ENCODE measurements around the gene PRTFDC1. TPM values are rescaled to one million over a fixed set of nuclear protein-coding genes. Genes with fewer than 3 reads are reported as not detected.
A peak's percentile ranks its signal among the peaks of the same experiment; 100 is the strongest.

PRTFDC1 gene
- total and polyA plus RNA-seq, 2 donors (not counting 1 experiment from before 2014, with no cell fraction given): 26.9 to 32.7 TPM

DNA sequence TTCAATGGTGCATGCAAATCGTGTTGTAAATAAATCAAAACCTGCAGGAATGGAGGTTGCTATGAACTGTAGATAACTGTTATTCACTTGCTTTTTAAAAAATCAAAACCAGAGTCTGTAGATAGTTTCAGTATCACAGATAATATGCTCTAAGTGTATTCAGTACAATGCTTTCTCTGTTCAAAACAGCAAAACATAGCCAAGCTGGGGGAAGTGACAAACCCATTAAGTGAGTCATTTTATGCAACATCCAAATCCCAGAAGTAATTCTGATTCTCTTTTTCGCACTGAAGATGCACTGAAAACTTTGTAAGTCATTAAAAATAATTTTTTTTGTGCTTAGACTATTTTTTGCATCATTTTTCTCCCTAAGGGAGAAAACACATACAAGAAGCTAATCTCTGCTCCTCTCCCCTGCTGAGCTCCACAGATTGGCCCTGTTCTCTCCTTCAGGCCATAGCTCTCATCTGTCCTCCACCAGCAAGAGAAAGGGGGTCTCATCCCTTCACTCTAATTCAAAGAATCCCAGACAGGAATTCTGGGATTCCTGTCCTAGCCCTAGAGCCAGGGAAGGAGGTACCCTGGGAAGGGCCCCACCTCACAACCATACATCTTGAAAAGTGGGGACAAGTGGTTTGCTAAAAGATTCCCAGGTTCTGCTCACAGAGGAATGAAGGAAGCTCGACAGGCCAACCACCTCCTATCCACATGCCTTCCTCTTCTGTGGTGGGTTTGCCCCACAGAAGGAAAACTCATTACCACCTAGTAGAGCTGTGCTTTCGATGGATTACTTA is 4.9 kb downstream of the PRTFDC1 start:
- H3K9me3 ChIP-seq (ENCODE audit: control insufficient read depth, insufficient read depth, low read depth, low read length): no peaks in the 10 kb centered on the region
- H2AFZ ChIP-seq (ENCODE audit: low read length): no peak overlapping the region
- no peak overlapping the region for H3K4me3 ChIP-seq (replicated peaks in 1 of 4; ENCODE audit: control extremely low read depth in 1 of 4, insufficient read depth in 1 of 4, low read depth in 3 of 4, low read length in 4 of 4)
- peak; percentile 65 to 73 for DNase-seq (ENCODE audit: low read depth in 2 of 2)
- no peaks in the 10 kb centered on the region for H3K79me2 ChIP-seq (ENCODE audit: control insufficient read depth, insufficient read depth, low read length)
- H3K4me2 ChIP-seq (ENCODE audit: extremely low read depth, insufficient read depth, low read length): peak overlapping the region; percentile 46
- H3K27ac ChIP-seq (ENCODE audit: insufficient read depth, low read length): peak overlapping the region; percentile 15
- H3K4me1 ChIP-seq (ENCODE audit: control insufficient read depth, extremely low read depth, insufficient read depth, low read length): peaks cover 7% of the 10 kb centered on the region
- no peaks in the 10 kb centered on the region for H3K27me3 ChIP-seq (ENCODE audit: control insufficient read depth, insufficient read depth, low read length)
- no peaks in the 10 kb centered on the region for H4K20me1 ChIP-seq (ENCODE audit: control insufficient read depth, extremely low read depth, insufficient read depth, low read length)
- no peak overlapping the region for H3K9ac ChIP-seq (ENCODE audit: insufficient read depth, low read length)
- H3K36me3 ChIP-seq (ENCODE audit: control insufficient read depth, insufficient read depth, low read length): no peaks in the 10 kb centered on the region
- no peak for TF ChIP-seq EZH2 (IDR thresholded peaks at IDR 0.05; ENCODE audit: low read length, missing control alignments)
- TF ChIP-seq, protein P1, sequence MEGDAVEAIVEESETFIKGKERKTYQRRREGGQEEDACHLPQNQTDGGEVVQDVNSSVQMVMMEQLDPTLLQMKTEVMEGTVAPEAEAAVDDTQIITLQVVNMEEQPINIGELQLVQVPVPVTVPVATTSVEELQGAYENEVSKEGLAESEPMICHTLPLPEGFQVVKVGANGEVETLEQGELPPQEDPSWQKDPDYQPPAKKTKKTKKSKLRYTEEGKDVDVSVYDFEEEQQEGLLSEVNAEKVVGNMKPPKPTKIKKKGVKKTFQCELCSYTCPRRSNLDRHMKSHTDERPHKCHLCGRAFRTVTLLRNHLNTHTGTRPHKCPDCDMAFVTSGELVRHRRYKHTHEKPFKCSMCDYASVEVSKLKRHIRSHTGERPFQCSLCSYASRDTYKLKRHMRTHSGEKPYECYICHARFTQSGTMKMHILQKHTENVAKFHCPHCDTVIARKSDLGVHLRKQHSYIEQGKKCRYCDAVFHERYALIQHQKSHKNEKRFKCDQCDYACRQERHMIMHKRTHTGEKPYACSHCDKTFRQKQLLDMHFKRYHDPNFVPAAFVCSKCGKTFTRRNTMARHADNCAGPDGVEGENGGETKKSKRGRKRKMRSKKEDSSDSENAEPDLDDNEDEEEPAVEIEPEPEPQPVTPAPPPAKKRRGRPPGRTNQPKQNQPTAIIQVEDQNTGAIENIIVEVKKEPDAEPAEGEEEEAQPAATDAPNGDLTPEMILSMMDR (conservative IDR thresholded peaks at IDR 0.05 in 1 of 2, IDR thresholded peaks at IDR 0.05 in 1 of 2; ENCODE audit: low read depth in 1 of 2, low read length in 2 of 2): no peak

DNA sequence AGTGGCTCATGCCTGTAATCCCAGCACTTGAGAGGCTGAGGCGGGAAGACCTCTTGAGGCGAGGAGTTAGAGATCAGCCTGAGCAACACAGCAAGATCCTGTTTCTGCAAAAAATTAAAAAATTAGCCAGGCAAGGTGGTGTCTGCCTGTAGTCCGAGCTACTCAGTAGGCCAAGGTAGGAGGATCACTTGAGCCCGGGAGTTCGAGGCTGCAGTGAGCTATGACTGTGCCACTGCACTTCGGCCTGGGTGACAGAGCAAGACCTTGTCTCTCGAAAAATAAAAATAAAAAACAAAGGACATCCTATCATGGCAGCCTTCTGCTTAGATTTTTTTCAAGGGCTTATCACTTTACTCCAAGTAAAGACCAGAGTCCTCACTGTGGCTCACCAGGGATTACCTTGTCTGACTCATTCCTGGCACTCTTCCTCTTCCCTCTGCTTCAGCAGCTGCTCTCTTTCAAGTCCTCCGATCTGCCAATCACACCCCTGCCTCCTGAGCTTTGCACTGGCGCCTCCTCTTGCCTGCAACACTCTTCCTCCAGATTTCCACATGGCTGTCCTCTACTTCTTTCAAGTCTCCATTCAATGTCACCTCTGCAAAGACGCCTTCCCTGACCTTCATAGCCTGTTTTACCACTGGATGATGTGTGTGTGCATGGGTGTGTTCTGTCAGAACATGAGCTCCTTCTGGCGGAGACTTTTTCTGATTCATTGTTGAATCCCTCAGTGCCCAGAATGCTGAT is 7.7 kb downstream of the PRTFDC1 start:
- H2AFZ ChIP-seq (ENCODE audit: low read length): no peak overlapping the region
- no peaks in the 10 kb centered on the region for H3K79me2 ChIP-seq (ENCODE audit: control insufficient read depth, insufficient read depth, low read length)
- H3K27ac ChIP-seq (ENCODE audit: insufficient read depth, low read length): no peak overlapping the region
- H3K27me3 ChIP-seq (ENCODE audit: control insufficient read depth, insufficient read depth, low read length): no peaks in the 10 kb centered on the region
- H3K9ac ChIP-seq (ENCODE audit: insufficient read depth, low read length): no peak overlapping the region
- H3K36me3 ChIP-seq (ENCODE audit: control insufficient read depth, insufficient read depth, low read length): no peaks in the 10 kb centered on the region
- no peaks in the 10 kb centered on the region for H4K20me1 ChIP-seq (ENCODE audit: control insufficient read depth, extremely low read depth, insufficient read depth, low read length)
- H3K9me3 ChIP-seq (ENCODE audit: control insufficient read depth, insufficient read depth, low read depth, low read length): no peaks in the 10 kb centered on the region
- H3K4me1 ChIP-seq (ENCODE audit: control insufficient read depth, extremely low read depth, insufficient read depth, low read length): peaks cover 2% of the 10 kb centered on the region
- TF ChIP-seq, protein P1 (conservative IDR thresholded peaks at IDR 0.05 in 1 of 2, IDR thresholded peaks at IDR 0.05 in 1 of 2; ENCODE audit: low read depth in 1 of 2, low read length in 2 of 2): no peak
- no peak for TF ChIP-seq EZH2 (IDR thresholded peaks at IDR 0.05; ENCODE audit: low read length, missing control alignments)
- H3K4me2 ChIP-seq (ENCODE audit: extremely low read depth, insufficient read depth, low read length): no peak overlapping the region
- DNase-seq (ENCODE audit: low read depth in 2 of 2): peak; percentile 70 to 90
- no peak overlapping the region for H3K4me3 ChIP-seq (replicated peaks in 1 of 4; ENCODE audit: control extremely low read depth in 1 of 4, insufficient read depth in 1 of 4, low read depth in 3 of 4, low read length in 4 of 4)

DNA sequence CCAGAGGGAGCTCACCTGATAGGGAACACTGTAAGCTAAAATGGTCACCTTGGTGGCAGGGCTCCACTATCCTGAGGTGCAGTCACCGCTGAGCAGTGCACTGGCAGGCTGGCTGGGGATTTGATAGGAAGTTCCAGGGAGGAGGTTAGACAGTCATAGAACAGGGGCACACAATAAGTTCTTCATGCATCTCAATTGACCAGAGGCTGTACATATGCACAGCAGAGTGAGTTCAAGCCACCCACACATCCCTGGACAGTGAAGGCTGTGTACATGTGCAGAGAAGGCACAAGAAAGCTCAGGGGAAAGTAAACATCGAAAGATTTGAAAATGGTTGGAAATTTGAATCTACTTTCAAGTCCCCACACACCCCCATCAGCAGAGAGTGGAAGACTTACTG is 13.9 kb downstream of the PRTFDC1 start:
- Histone ChIP-seq H3K36me3 (ENCODE audit: control insufficient read depth, insufficient read depth, low read length) (no peaks in the 10 kb centered on the region), H3K4me2 (ENCODE audit: extremely low read depth, insufficient read depth, low read length) (no peak overlapping the region), H3K79me2 (ENCODE audit: control insufficient read depth, insufficient read depth, low read length) (no peaks in the 10 kb centered on the region), H4K20me1 (ENCODE audit: control insufficient read depth, extremely low read depth, insufficient read depth, low read length) (no peaks in the 10 kb centered on the region), H3K9me3 (ENCODE audit: control insufficient read depth, insufficient read depth, low read depth, low read length) (no peaks in the 10 kb centered on the region), H3K27me3 (ENCODE audit: control insufficient read depth, insufficient read depth, low read length) (no peaks in the 10 kb centered on the region), H3K27ac (ENCODE audit: insufficient read depth, low read length) (no peak overlapping the region), H3K9ac (ENCODE audit: insufficient read depth, low read length) (no peak overlapping the region), H3K4me1 (ENCODE audit: control insufficient read depth, extremely low read depth, insufficient read depth, low read length) (no peaks in the 10 kb centered on the region), H2AFZ (ENCODE audit: low read length) (no peak overlapping the region), H3K4me3 (replicated peaks in 1 of 4; ENCODE audit: control extremely low read depth in 1 of 4, insufficient read depth in 1 of 4, low read depth in 3 of 4, low read length in 4 of 4) (no peak overlapping the region)
- no peak for DNase-seq (ENCODE audit: low read depth in 2 of 2)
- TF ChIP-seq, protein P1 (conservative IDR thresholded peaks at IDR 0.05 in 1 of 2, IDR thresholded peaks at IDR 0.05 in 1 of 2; ENCODE audit: low read depth in 1 of 2, low read length in 2 of 2): no peak
- TF ChIP-seq EZH2 (IDR thresholded peaks at IDR 0.05; ENCODE audit: low read length, missing control alignments): no peak
